Hematopoietic multipotent progenitor cell treated with erythropoietin and hydrocortisone succinate and interleukin-3 and kit ligand, for 4 days (in vitro differentiated cells): ENCODE data around the gene FBLN7.
A peak's percentile ranks its signal among the peaks of the same experiment; 100 is the strongest.
"Not testable (repeated sequence)": the region's sequence is repeated elsewhere in the genome, so short reads cannot be mapped to it uniquely, and the experiment has no call there.

ENCODE experiments used
- DNase-seq: peaks from one replicate; pipeline ENCODE4 v3.0.0-alpha.2; 2015

The FBLN7 gene, protein sequence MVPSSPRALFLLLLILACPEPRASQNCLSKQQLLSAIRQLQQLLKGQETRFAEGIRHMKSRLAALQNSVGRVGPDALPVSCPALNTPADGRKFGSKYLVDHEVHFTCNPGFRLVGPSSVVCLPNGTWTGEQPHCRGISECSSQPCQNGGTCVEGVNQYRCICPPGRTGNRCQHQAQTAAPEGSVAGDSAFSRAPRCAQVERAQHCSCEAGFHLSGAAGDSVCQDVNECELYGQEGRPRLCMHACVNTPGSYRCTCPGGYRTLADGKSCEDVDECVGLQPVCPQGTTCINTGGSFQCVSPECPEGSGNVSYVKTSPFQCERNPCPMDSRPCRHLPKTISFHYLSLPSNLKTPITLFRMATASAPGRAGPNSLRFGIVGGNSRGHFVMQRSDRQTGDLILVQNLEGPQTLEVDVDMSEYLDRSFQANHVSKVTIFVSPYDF

DNA sequence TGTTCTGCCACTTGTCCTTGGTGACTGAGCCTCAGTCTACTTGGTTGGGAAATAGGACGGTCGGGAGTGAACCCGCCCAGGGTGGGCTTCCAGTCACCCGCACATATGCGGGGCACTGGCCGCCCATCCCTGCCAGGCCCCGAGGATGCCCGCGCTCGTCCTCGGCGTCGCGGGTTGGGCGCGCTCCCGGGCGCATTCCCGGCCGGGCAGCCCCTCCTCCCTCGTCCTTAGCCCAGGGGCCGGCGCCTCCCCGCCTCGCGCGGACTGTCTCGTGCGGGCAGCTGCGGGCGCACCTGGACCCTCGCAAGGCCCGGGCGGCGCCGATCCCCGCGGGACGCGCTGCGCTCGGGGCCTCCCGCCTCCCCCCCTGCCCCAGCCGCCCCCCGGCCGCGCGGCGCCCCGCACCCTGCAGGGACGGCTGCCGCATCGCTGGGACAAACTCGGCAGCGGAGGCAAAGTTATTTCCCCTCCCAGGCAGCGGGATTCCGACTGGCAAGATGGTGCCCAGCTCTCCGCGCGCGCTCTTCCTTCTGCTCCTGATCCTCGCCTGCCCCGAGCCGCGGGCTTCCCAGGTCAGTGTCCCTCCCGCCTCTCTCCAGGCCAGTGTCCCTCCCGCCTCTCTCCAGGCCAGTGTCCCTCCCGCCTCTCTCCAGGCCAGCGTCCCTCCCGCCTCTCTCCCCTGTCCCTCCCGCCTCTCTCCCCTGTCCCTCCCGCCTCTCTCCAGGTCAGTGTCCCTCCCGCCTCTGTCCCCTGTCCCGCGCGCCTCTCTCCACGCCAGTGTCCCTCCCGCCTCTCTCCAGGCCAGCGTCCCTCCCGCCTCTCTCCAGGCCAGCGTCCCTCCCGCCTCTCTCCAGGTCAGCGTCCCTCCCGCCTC is at the start of gene FBLN7:
FBLN7 (plus strand) TSS at position 227 of the 874 bp plus-strand sequence; CDS start at position 498, 271 bp downstream.
- DNase-seq: peak; percentile 37

DNA sequence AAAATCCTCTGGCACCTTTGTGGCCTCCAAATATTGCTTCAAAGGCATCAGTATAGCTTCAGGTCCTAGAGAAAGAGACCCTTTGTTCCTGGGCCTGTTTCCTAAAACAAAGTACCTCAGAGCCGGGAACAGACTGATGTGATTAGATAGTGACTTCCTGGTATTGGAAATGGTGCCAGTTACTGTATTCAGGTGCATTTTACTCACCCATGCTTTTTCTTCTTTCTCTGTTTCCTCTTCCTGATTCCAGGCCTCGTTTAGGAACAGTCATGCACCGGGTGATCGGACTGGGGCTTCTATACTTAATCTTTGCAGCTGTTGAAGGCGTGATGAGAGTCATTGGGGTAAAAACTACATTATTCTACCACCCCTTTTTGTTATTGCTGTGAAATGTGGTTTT is 48.8 kb upstream of the FBLN7 start:
- no peak for DNase-seq

DNA sequence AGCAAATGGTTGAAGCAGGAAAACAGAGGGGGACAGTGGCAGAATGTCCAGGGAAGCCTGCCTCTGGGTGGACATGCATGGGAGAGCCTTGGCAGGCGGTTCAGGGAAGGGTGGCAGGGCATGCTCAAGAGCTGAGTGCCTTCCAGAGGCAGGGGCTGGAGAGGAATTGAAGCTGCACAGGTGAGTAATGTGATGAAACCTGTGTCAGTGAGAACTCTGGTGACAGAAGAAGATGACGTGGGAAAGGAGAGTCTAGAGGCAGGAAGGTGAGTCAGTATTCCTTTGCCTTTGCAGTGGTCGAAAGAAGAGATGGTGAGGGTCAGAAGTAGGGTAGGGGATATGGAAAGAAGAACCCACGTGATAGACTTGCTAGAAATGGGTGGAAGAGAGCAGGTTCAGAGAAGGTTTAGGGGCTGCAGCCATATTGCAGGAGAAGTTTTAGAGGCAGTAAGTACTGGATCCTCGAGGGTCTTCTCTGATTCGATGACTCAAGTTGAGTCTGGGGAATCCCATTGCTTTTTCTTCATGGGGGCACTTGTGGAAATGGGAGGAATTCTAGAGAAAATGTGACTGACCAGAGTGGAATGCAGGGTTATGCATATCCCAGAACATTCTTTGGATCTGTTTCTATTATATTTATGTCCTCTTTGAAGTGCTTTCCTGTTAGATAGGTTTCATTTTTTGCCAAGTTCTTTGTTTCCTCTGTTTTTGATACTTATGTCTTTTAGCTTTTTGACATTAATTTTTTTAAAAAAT is 45.7 kb upstream of the FBLN7 start:
- no peak for DNase-seq

DNA sequence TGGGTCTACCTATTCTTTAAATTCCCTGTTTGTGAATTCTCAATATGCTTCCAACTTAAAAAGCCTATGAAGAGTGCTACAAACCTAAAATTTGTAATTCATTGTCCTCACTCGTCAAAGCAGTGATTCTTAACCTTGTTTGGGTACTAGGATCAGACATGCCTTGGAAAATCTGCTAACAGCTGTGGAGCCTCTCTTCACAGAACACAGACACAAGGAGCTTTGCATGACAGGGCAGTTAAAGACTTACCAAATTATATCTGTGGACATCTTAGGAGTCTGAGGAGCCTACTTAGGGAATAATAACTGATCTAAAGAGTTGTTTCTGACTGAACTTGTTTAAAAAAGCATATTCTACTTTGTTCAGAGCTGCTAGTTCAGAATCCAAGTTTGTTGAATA is 45.0 kb upstream of the FBLN7 start:
- DNase-seq: no peak

DNA sequence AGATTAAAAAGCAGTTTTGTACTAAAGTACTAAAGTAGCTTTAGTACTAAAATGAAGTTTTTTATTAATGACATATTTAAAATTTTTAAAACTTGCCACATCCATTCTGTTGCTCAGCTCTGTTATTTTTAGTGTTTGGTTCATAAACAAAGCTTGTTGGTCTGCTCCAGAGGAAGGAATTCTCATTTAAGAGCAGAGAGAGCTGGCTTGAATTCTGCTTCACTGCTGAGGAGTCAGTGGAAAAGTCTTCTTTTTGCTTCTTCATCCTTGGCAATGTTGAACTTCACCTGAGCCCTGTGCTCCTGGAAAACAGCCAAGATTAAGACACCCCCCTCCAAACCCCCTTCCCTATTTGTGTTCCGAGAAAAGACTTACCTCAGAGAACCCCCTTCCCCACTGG is 42.5 kb upstream of the FBLN7 start:
- DNase-seq: no peak

DNA sequence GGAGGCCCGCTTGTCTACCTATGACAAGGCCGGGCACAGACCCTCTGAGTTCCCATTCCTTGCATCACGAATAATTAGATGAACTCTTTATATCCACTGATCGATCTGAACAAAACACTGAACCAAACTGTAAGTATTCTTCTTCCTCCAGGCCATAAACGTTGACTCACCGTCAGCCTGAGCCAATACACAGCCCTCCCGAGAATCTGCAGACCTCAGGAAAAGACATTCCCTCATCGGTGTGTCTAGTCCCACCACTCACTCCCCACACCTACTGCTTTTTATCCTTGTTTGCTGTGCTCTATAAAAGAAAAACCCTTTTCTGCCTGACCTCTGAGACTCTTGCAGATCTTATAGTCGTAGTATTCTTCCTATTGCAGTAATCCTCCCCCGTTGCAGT is 42.1 kb upstream of the FBLN7 start:
- DNase-seq: no peak

DNA sequence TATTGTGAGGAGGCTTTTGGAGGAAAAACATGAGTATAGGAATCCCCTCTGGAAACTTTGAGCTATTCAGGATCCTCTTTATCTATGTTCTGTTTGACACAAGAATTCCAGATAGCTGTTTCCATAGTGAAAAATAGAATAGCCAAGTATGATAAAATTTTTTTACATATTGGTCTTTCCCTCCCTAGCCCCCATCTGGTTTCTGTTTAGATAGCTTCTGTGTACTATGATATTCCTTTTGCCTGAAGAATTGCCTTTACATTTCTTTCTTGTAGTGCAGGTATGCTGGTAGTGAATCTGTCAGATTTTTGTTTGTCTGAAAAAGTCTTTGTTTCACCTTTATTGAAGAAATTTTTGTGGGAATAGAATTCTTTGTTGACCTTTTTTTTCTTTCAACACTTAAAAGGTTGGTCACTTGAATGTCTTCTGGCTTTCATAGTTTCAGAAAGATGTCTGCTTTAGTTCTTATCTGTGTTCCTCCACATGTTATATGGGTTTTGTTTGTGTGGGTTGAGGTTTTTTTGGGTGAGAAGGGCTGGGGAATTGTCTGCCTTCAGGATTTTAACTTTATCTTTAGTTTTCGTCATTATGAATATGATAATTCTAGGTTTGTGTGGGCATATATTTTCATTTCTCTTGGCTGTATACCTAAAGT is 29.9 kb upstream of the FBLN7 start:
- DNase-seq: peak; percentile 89

DNA sequence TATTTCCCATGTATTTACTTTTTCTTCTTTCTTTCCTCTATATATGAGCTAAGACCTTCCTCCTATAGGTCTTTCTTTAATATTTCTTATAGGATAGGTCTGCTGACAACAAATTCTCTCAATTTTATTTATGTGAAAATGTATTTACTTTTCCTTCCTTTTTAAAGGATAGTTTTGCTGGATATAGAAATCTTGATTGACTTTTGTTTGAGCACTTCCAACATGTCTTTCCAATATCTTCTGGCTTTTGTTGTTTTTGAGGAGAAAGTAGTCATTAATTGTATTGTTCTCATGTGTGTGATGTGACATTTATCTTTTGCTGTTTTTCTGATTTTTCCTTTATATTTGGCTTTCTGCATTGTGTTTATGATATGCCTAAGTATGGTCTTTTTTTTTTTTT is 28.9 kb upstream of the FBLN7 start:
- no peak for DNase-seq

DNA sequence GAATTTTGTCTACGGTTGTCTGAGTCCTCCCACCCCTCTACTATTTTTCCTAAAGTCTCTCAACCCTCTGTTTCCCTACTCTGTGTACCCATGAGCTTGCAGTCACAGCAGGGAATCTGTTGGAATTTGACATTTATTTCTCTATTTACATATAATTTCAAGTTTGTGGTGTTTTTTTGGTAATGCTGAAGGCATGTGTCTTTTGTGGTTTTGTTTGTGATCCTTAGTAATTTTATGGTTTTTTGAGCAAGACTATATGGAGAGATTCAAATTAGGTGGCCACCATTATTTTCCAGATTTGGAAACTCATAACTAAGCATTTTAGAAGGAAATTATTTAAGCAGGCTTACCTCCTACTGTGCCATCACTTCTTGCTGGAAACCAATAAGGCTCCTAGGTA is 27.2 kb upstream of the FBLN7 start:
- DNase-seq: no peak

DNA sequence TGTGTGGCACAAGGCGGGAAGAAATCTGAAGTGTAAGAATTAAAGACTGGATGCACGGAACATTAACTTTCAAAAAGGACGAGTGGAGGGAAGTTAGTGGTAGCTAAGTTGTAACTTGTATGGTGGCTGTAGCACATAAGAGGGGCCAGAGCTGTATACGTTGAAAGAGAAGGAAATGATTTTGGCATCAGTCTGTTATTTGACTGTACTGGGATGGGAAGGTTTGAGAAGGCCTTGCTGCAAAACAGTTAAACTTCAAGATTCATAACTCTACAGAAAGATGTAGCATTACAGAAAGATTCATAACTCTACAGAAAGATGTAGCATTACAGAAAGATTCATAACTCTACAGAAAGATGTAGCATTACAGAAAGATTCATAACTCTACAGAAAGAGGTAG is 24.8 kb upstream of the FBLN7 start:
- DNase-seq: not testable (repeated sequence)

DNA sequence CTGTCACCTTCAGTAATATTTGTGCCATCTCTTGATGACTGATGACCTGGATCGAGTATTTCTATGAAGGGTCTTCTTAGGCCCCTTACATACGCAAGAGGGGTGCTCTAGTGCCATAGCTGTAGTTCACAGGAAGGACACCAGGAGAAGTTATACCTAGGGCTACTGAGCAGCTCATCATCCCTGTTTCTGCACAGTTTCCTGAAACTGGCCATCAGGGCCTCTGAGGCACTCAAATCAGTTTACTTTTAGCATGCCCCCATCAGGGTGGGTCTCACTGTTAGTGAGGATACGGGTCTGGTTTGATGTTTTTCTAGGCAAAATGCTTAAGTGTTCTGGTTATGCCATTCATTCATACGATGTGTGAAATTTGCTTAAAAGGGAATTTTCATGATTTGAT is 20.0 kb upstream of the FBLN7 start:
- DNase-seq: no peak

DNA sequence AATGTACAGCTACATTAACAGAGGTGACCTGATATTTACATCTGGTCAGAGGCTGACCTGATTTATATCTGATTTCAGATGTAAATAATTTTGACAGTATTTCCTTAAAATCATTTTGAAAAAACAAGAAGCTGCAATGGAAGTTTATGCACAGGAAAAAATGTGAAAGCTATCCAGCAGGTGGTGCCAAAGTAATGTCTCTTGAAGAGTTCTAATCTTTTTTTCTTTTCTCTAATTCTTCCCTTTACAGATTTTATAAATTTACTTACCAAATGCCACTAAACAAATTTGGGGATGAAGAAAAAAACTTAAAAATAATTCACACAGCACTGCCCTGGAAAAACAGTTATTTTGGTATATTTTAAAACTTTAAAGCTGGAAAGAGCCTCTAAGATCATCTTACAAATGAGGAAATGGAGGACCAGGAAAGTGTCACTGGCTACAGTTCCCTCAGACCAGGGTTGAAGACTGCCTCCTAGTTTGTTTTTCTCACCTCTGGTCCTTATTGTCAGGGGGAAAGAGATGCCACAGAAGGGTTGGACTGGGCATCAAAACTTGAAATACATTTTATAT is 16.4 kb upstream of the FBLN7 start:
- DNase-seq: peak; percentile 83

DNA sequence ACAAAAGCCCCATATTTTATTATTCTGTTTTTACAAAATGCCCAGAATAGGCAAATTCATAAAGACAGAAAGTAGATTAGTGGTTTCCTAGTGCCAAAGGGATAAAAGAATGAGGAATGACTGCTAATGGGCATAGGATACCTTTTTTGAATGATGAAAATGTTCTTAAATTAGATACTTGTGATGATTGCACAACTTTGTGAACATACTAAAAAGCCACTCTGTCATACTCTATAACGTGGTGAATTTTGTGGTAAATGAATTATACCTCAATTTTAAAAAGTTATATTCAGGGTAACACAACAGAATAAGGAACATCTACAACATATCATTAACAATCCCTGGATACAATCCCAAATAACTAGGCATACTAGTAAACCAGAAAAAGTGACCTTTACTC is 9.1 kb upstream of the FBLN7 start:
- no peak for DNase-seq

DNA sequence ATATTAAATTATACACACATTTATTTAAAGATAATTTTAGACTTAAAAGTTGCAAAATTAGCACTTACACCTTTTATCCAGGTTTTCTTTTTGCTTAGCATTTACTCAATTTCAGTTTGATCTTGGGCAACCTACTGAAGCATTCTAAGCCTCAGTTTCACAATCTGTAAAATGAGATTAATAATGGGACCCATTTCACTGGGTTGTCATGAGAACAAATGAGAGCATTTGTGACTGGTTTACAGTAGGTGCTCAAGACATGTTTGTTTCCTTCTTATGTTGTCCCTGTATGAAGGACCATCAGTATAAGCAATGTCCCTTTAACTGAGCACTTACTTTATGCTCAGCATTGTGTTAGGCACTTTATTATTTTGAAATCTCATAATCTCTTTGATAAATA is 4.8 kb upstream of the FBLN7 start:
- no peak for DNase-seq

DNA sequence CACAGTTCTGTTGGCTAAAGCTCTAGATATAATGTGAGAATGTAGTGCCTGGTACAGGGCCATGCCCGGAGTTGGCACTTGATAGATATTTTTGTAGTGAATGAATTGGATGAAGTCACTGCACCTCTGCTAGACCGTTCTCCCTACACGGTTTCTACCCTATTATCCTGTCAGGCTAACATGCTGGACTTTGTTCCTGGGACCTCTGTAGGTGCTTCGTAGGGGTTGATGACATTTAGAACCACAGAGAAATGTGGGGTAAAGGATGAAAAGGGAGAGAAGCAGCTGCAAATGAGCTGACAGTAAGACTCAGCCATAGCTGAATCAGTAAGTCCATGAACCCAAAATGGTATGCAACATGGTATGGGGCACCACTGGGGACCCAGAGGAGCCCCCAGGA is 4.1 kb upstream of the FBLN7 start:
- no peak for DNase-seq

DNA sequence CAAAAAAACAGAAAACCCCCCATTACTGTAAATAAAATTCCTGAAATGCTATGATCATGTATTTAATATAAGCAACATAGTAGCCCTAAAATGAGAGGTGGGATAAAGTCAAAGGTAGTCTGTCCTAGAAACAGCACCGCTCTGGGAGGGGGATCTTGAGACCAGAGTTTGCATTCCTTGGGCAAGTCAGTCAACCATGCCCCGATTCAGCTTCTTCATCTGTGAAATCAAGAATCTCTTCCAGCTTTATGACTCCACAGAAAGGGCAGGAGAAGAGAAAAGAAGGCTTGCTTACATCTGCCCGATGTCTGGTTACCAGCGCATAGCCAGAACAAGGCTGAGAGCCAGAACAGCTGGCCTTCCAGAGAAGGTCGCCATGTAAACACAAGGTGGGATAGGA is 2.1 kb upstream of the FBLN7 start:
- DNase-seq: no peak

DNA sequence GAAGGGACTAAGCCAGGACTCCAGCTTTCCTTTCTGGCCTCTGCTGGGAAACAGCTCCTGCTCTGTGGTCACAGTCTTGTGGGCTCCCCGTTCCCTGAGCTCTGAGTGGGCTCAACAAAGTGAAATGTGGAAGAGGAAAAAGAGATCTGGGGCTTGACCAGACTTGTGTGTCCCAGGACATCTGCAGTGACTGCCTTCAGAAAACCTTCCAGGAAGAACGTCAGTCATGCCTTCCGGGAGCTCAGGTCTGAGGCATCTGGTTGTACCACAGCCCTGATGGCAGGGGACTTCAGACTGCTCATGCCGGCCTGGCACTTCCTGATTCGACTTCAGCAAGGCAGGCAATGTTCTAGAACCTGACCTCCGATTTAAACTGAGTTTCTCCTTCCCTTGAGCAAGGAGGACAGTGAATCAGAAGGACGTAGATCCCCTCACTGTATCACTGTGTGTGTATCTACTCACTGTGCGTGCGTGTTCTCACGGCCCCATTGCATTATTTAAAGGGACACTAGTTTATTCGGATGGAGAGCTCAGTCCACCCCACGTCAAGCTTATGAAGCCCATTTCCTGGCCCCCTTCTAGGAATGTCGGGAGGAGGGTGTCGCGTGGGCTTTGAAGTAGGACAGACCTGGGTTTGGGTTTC is 548 bp upstream of the FBLN7 start:
- DNase-seq: peak; percentile 63

DNA sequence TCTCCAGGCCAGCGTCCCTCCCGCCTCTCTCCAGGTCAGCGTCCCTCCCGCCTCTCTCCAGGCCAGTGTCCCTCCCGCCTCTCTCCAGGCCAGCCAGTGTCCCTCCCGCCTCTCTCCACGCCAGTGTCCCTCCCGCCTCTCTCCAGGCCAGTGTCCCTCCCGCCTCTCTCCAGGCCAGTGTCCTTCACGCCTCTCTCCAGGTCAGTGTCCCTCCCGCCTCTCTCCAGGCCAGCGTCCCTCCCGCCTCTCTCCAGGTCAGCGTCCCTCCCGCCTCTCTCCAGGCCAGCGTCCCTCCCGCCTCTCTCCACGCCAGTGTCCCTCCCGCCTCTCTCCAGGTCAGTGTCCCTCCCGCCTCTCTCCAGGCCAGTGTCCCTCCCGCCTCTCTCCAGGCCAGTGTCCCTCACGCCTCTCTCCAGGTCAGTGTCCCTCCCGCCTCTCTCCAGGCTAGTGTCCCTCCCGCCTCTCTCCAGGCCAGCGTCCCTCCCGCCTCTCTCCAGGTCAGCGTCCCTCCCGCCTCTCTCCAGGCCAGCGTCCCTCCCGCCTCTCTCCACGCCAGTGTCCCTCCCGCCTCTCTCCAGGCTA is 939 bp downstream of the FBLN7 start:
- not testable (repeated sequence) for DNase-seq

DNA sequence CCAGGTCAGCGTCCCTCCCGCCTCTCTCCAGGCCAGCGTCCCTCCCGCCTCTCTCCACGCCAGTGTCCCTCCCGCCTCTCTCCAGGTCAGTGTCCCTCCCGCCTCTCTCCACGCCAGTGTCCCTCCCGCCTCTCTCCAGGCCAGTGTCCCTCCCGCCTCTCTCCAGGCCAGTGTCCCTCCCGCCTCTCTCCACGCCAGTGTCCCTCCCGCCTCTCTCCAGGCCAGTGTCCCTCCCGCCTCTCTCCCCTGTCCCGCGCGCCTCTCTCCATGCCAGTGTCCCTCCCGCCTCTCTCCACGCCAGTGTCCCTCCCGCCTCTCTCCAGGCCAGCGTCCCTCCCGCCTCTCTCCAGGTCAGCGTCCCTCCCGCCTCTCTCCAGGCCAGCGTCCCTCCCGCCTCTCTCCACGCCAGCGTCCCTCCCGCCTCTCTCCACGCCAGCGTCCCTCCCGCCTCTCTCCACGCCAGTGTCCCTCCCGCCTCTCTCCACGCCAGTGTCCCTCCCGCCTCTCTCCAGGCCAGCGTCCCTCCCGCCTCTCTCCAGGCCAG is 1.5 kb downstream of the FBLN7 start:
- DNase-seq: not testable (repeated sequence)

DNA sequence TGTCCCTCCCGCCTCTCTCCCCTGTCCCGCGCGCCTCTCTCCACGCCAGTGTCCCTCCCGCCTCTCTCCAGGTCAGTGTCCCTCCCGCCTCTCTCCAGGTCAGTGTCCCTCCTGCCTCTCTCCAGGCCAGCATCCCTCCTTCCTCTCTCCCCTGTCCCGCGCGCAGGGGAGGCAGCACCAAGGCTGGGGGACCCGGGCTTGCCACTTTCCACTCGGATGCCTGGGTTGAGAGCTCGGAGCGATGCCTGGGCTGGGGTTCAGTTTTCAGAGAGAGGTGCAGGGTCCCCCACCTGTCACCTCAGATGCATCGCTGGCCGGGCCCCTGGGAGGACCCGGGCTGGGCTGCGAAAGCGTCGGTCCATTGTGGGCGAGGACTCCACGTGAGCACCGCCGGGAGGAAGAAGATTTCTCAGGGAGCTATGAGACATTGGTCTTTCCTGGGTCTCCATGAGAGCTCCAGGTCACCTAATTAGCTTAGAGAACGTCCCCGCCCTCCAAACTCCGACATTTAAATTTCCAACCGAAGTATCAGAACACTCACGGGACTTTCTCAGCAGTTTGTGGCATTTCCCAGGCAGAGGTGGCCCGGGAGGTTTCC is 2.1 kb downstream of the FBLN7 start:
- DNase-seq: no peak
